Natural killer cell treated with Interleukin-12 subunit alpha and Interleukin-12 subunit beta and Interleukin-15 and Interleukin-18, amount 100 ng/mL, for 72 hours (primary cell): Measurements from ENCODE around the gene RBM34. TPM values are rescaled to one million over a fixed set of nuclear protein-coding genes. Genes with fewer than 3 reads are reported as not detected.
"Not testable (repeated sequence)": the region's sequence is repeated elsewhere in the genome, so short reads cannot be mapped to it uniquely, and the experiment has no call there.

Source experiments
- ATAC-seq, 2 donors: fragments of 150-1000 bp; cut with Tn5 transposase in 1 of 2; sonication (Bioruptor Pico), chemical (Tn5 transposase) in 1 of 2; 2 replicates each; pipeline ENCODE4 v1.10.0; 2021
- DNase-seq: peaks from one replicate; pipeline ENCODE4 v3.0.0; 2022; ENCODE audit warnings: low spot score
- H3K27ac Mint-ChIP-seq, 2 donors: 1 replicate in 1 of 2; 2 replicates in 1 of 2; pipeline ENCODE4 v1.8.0; 2022; ENCODE audit warnings: mixed read lengths in 2 of 2, mild to moderate bottlenecking in 1 of 2, moderate library complexity in 1 of 2
- H3K27me3 Mint-ChIP-seq, 2 donors: 1 replicate in 1 of 2; 2 replicates in 1 of 2; pipeline ENCODE4 v1.8.0; 2022; ENCODE audit warnings: mixed read lengths in 2 of 2
- H3K36me3 Mint-ChIP-seq: one replicate; pipeline ENCODE4 v1.8.0; 2022; ENCODE audit warnings: mixed read lengths
- H3K4me1 Mint-ChIP-seq, 2 donors: 1 replicate in 1 of 2; 2 replicates in 1 of 2; pipeline ENCODE4 v1.8.0; 2022; ENCODE audit warnings: low read depth in 2 of 2, mixed read lengths in 2 of 2, mild to moderate bottlenecking in 1 of 2
- H3K4me3 Mint-ChIP-seq: one replicate; pipeline ENCODE4 v1.8.0; 2022; ENCODE audit warnings: mixed read lengths
- H3K9me3 Mint-ChIP-seq: 2 replicates; pipeline ENCODE4 v1.8.0; 2022; ENCODE audit warnings: mixed read lengths
- total RNA-seq, 2 donors: library from RNA; stranded (reverse); gene quantifications; one replicate each; pipeline ENCODE4 v1.2.3, GENCODE V29; 2022

RBM34 gene
- total RNA-seq, 2 donors from 2014 or later, result 104 to 132 TPM

DNA sequence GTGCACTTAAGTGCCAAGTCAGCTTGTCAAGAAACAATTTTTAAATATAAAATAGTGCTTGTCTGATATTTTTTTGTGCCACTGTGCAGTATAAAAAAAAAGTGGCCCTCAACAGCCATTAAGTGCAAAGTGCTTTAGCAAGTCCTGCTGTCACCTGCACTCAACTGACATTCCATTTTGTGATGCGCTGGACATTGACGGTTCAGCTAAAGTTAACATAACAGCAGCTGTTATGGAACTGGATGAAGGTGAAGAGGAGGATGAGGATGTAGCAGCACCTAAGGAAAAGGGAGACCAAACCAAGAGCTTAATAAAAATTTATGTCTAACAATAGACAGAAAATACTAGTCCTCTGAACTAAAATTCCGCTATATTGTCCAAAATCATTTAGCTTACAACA, 7.3 kb upstream of the RBM34 start:
- H3K4me3 Mint-ChIP-seq, result no peak overlapping the region
- H3K36me3 Mint-ChIP-seq, result peaks cover 6% of the 10 kb centered on the region
- ATAC-seq, result no peak
- no peaks in the 10 kb centered on the region for H3K9me3 Mint-ChIP-seq
- H3K27ac Mint-ChIP-seq, result peak overlapping the region in 1 of 2 donors; percentile 39
- no peaks in the 10 kb centered on the region for H3K4me1 Mint-ChIP-seq
- DNase-seq, result no peak
- no peaks in the 10 kb centered on the region for H3K27me3 Mint-ChIP-seq

- Mint-ChIP-seq H3K36me3 (peaks cover 7% of the 10 kb centered on the region), H3K4me3 (peak overlapping the region; percentile 92)
- DNase-seq, result no peak
Observed at GRCh38 chr1:235161685-235162327, 756 bp upstream of the RBM34 start.

GRCh38 chr1:235160383-235160956, 580 bp downstream of the RBM34 start:
- Mint-ChIP-seq H3K27ac (peak overlapping the region; percentile 93 to 97), H3K27me3 (no peaks in the 10 kb centered on the region), H3K4me1 (peaks cover 16 to 17% of the 10 kb centered on the region in 2 donors), H3K4me3 (peak overlapping the region; percentile 92), H3K9me3 (no peaks in the 10 kb centered on the region), H3K36me3 (peaks cover 7% of the 10 kb centered on the region)
- DNase-seq (no peak), ATAC-seq (peak; percentile 61)

More at GRCh38 chr1:235161685-235162327, 756 bp upstream of the RBM34 start:
- H3K27me3 Mint-ChIP-seq, result no peaks in the 10 kb centered on the region
- no peaks in the 10 kb centered on the region for H3K9me3 Mint-ChIP-seq
- no peak for ATAC-seq
- peaks cover 16 to 17% of the 10 kb centered on the region in 2 donors for H3K4me1 Mint-ChIP-seq
- peak overlapping the region; percentile 93 to 97 for H3K27ac Mint-ChIP-seq

DNA sequence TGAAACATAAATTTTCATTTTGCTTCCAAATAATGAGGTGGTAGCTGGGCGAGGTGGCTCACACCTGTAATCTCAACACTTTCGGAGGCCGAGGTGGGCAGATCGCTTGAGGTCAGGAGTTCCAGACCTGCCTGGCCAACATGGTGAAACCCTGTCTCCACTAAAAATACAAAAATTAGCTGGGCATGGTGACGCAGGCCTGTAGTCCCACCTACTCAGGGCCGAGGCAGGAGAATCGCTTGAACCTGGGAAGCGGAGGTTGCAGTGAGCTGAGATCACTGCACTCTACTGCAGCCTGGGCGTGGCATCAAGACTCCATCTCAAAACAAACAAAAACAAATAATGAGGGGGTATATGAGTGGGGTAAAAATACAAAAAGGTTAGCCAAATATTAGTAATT, 1.1 kb downstream of the RBM34 start:
- ATAC-seq, H3K36me3 Mint-ChIP-seq, H3K9me3 Mint-ChIP-seq, DNase-seq, H3K27me3 Mint-ChIP-seq: not testable (repeated sequence)
- H3K4me1 Mint-ChIP-seq, result peaks cover 16 to 17% of the 10 kb centered on the region in 2 donors
- peak overlapping the region; percentile 92 for H3K4me3 Mint-ChIP-seq
- peak overlapping the region; percentile 93 to 97 for H3K27ac Mint-ChIP-seq

DNA sequence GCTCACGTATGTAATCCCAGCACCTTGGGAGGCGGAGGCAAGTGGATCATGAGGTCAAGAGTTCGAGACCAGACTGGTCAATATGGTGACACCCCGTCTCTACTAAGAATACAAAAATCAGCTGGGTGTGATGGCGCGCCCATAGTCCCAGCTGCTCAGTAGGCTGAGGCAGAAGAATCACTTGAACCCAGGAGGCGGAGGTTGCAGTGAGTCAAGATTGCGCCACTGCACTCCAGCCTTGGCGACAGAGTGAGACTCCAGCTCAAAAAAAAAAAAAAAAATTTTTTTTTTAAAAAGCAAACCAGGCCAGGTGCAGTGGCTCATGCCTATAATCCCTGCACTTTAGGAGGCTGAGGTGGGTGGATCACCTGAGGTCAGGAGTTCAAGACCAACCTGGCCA, 1.8 kb downstream of the RBM34 start:
- not testable (repeated sequence) for H3K27me3 Mint-ChIP-seq, DNase-seq, H3K9me3 Mint-ChIP-seq, ATAC-seq
- H3K4me1 Mint-ChIP-seq, result peaks cover 17 to 18% of the 10 kb centered on the region in 2 donors
- peak overlapping the region in 1 of 2 donors; percentile 93 for H3K27ac Mint-ChIP-seq
- H3K4me3 Mint-ChIP-seq, result peak overlapping the region; percentile 92
- H3K36me3 Mint-ChIP-seq, result peaks cover 14% of the 10 kb centered on the region

GRCh38 chr1:235158680-235159079, 2.4 kb downstream of the RBM34 start:
- DNase-seq (no peak), ATAC-seq (no peak)
- no peaks in the 10 kb centered on the region for H3K27me3 Mint-ChIP-seq
- H3K9me3 Mint-ChIP-seq, result no peaks in the 10 kb centered on the region
- no peak overlapping the region for H3K27ac Mint-ChIP-seq
- H3K4me1 Mint-ChIP-seq, result peaks cover 17 to 19% of the 10 kb centered on the region in 2 donors
- no peak overlapping the region for H3K4me3 Mint-ChIP-seq
- peaks cover 16% of the 10 kb centered on the region for H3K36me3 Mint-ChIP-seq

DNA sequence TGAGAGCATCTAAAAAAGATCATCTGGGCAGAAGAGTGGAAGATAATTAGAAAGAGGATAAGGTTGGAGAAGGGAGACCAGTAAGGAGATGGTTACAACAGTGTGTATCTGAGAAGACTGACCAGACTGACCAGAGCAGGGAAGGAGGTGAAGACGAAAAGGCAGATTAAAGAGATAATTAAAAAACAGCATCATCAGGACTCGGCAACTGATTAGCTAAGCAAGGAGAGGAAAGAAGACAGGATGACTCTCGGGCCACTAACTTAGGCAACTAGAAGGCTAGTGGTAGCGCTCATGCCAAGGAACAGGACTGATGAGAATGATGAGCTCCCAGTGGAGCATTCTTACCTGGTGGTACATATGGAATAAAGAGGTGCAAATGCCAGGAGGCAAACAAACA, 3.9 kb downstream of the RBM34 start:
- H3K27ac Mint-ChIP-seq, result no peak overlapping the region
- H3K4me1 Mint-ChIP-seq, result peaks cover 16 to 17% of the 10 kb centered on the region in 2 donors
- H3K4me3 Mint-ChIP-seq, result no peak overlapping the region
- no peaks in the 10 kb centered on the region for H3K9me3 Mint-ChIP-seq
- peaks cover 16% of the 10 kb centered on the region for H3K36me3 Mint-ChIP-seq
- no peaks in the 10 kb centered on the region for H3K27me3 Mint-ChIP-seq
- no peak for ATAC-seq
- no peak for DNase-seq

DNA sequence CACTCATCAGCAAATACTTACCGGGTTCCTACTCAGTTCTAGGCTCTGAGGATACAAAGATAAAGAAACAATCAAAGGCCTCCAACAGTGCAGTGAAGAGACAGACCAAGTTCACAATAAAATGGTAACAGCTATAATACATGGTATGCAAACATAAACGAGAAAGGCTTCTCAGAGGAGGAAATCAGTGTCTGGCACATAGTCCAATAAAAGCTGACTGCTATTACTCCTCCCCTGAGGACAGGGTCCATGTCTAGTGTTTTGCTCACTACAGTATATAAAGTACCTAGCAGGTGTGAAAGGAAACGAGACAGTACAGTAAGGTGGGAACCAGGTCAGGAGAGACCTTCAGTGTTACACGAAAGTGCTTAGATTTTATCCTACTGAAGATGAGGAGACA, 4.3 kb downstream of the RBM34 start:
- Mint-ChIP-seq H3K9me3 (no peaks in the 10 kb centered on the region), H3K4me1 (peaks cover 14% of the 10 kb centered on the region in 2 donors), H3K27ac (no peak overlapping the region), H3K27me3 (no peaks in the 10 kb centered on the region), H3K4me3 (no peak overlapping the region), H3K36me3 (peaks cover 16% of the 10 kb centered on the region)
- DNase-seq (no peak), ATAC-seq (no peak)

- no peak overlapping the region for H3K4me3 Mint-ChIP-seq
- no peaks in the 10 kb centered on the region for H3K27me3 Mint-ChIP-seq
- no peaks in the 10 kb centered on the region for H3K9me3 Mint-ChIP-seq
- H3K4me1 Mint-ChIP-seq, result peaks cover 14% of the 10 kb centered on the region in 2 donors
- no peak for DNase-seq
- no peak for ATAC-seq
- H3K36me3 Mint-ChIP-seq, result peaks cover 19% of the 10 kb centered on the region
- H3K27ac Mint-ChIP-seq, result peak overlapping the region in 1 of 2 donors; percentile 32
Observed at GRCh38 chr1:235156265-235156664, 4.8 kb downstream of the RBM34 start.

- Mint-ChIP-seq H3K36me3 (peaks cover 25% of the 10 kb centered on the region), H3K4me3 (no peak overlapping the region), H3K27ac (no peak overlapping the region), H3K9me3 (no peaks in the 10 kb centered on the region), H3K27me3 (no peaks in the 10 kb centered on the region), H3K4me1 (peaks cover 16 to 18% of the 10 kb centered on the region in 2 donors)
- no peak for DNase-seq
- ATAC-seq, result no peak
Observed at GRCh38 chr1:235152235-235152634, 8.8 kb downstream of the RBM34 start.

GRCh38 chr1:235151033-235151432, 10.0 kb downstream of the RBM34 start:
- peaks cover 16 to 18% of the 10 kb centered on the region in 2 donors for H3K4me1 Mint-ChIP-seq
- H3K4me3 Mint-ChIP-seq, result no peak overlapping the region
- no peaks in the 10 kb centered on the region for H3K27me3 Mint-ChIP-seq
- ATAC-seq (no peak), DNase-seq (no peak)
- H3K36me3 Mint-ChIP-seq, result peaks cover 25% of the 10 kb centered on the region
- H3K9me3 Mint-ChIP-seq, result no peaks in the 10 kb centered on the region
- H3K27ac Mint-ChIP-seq, result no peak overlapping the region

- Mint-ChIP-seq H3K9me3 (no peaks in the 10 kb centered on the region), H3K4me3 (no peak overlapping the region), H3K27ac (peak overlapping the region in 1 of 2 donors; percentile 16), H3K36me3 (peaks cover 23% of the 10 kb centered on the region), H3K4me1 (peaks cover 16 to 20% of the 10 kb centered on the region in 2 donors), H3K27me3 (no peaks in the 10 kb centered on the region)
- ATAC-seq (no peak), DNase-seq (no peak)
Observed at GRCh38 chr1:235149824-235150223, 11.2 kb downstream of the RBM34 start.

- ATAC-seq, result no peak
- Mint-ChIP-seq H3K4me1 (peaks cover 16 to 17% of the 10 kb centered on the region in 2 donors), H3K4me3 (no peak overlapping the region), H3K27ac (no peak overlapping the region), H3K9me3 (no peaks in the 10 kb centered on the region), H3K27me3 (no peaks in the 10 kb centered on the region), H3K36me3 (peaks cover 16% of the 10 kb centered on the region)
- no peak for DNase-seq
Observed at GRCh38 chr1:235147269-235147668, 13.8 kb downstream of the RBM34 start.

DNA sequence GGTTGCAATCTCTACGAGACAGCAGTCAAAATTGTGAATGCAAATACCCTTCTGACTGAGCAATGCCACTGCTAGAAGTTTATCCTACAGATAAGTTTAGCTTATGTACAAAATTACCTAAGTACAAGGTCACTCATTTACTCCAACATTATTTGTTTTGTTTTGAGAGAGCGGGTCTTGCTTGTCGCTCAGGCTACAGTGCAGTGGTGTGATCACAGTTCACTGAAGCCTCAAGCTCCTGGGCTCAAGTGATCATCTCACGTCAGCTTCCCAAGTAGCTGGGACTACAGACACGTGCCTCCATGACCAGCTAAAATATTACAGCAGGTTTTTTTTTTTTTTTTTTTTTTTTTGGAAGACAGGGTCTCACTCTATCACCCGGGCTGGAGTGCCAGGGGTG, 15.4 kb downstream of the RBM34 start:
- DNase-seq (no peak), ATAC-seq (no peak)
- no peak overlapping the region for H3K27ac Mint-ChIP-seq
- H3K9me3 Mint-ChIP-seq, result no peaks in the 10 kb centered on the region
- no peaks in the 10 kb centered on the region for H3K27me3 Mint-ChIP-seq
- peaks cover 6% of the 10 kb centered on the region for H3K36me3 Mint-ChIP-seq
- no peak overlapping the region for H3K4me3 Mint-ChIP-seq
- peaks cover 7 to 11% of the 10 kb centered on the region in 2 donors for H3K4me1 Mint-ChIP-seq
